Panc1 (cell line): ENCODE results near the gene ERI2. TPM values are rescaled to one million over a fixed set of nuclear protein-coding genes. Genes with fewer than 3 reads are reported as not detected.

Source experiments
- ATAC-seq: fragments of 200-7000 bp; cut with Tn5 transposase; 2 replicates; pipeline ENCODE4 v1.9.1; 2020; ENCODE audit warnings: mild to moderate bottlenecking, moderate library complexity
- BruUV-seq: library from RNA; stranded (reverse); fragments of 400-500 nt; replicated peaks from 2 replicates; lab custom pipeline; 2021; lab: Mats Ljungman, UMichigan
- CTCF ChIA-PET: fragments of 300-600 bp; sonication (Branson Sonifier 250); formaldehyde crosslinking; loops from one replicate; lab custom pipeline; 2022; ENCODE audit warnings: antibody characterized with exemption; lab: Charles Lee
- POLR2A ChIA-PET: fragments of 300-600 bp; sonication (Branson Sonifier 250); formaldehyde crosslinking; loops from one replicate; lab custom pipeline; 2022; ENCODE audit warnings: antibody characterized with exemption; lab: Charles Lee
- DNase-seq: peaks from one replicate; pipeline ENCODE4 v3.0.0-alpha.2; 2010; ENCODE audit warnings: low read depth, low spot score
- H3K27ac ChIP-seq: 2 replicates; pipeline ENCODE4 v1.5.1; 2011; ENCODE audit warnings: mild to moderate bottlenecking, low read length, inconsistent platforms
- H3K27me3 ChIP-seq: fragments of 200-500 bp; sonication (Bioruptor generic); 2 replicates; pipeline ENCODE4 v1.6.0; 2014; ENCODE audit warnings: low read length, inconsistent platforms; ENCODE audit not compliant: control insufficient read depth, insufficient read depth
- H3K36me3 ChIP-seq: fragments of 200-500 bp; sonication (Bioruptor generic); 2 replicates; pipeline ENCODE4 v1.5.1; 2014; ENCODE audit warnings: inconsistent platforms, mild to moderate bottlenecking, low read length, moderate library complexity; ENCODE audit not compliant: control insufficient read depth, insufficient read depth
- H3K4me1 ChIP-seq: 2 replicates; pipeline ENCODE4 v1.5.1; 2011; ENCODE audit warnings: inconsistent platforms, mild to moderate bottlenecking, low read length, moderate library complexity; ENCODE audit not compliant: control insufficient read depth, insufficient read depth
- H3K4me3 ChIP-seq, 2 experiments: 2 replicates each; pipeline ENCODE4 v1.5.1; 2011 to 2012; ENCODE audit warnings: low read depth in 2 of 2, low read length in 2 of 2, mild to moderate bottlenecking in 2 of 2, inconsistent platforms in 1 of 2, moderate library complexity in 1 of 2
- H3K9me3 ChIP-seq: fragments of 200-500 bp; sonication (Bioruptor generic); 2 replicates; pipeline ENCODE4 v1.5.1; 2014; ENCODE audit warnings: low read depth, mild to moderate bottlenecking, inconsistent platforms, low read length, moderate library complexity; ENCODE audit not compliant: control insufficient read depth, insufficient read depth
- POLR2AphosphoS5 ChIP-seq: IDR thresholded peaks from 2 replicates; pipeline ENCODE4 v1.6.1; 2012; ENCODE audit warnings: mild to moderate bottlenecking, low read depth, low read length, moderate library complexity
- SIN3A ChIP-seq: IDR thresholded peaks from 2 replicates; pipeline ENCODE4 v1.6.1; 2012; ENCODE audit warnings: low read depth, mild to moderate bottlenecking, low read length, moderate library complexity, borderline replicate concordance; ENCODE audit not compliant: insufficient read depth
- TCF7L2 ChIP-seq: IDR thresholded peaks from 2 replicates; pipeline ENCODE4 v1.6.1; 2011; ENCODE audit warnings: mild to moderate bottlenecking, low read depth, low read length, inconsistent platforms
- in situ Hi-C: cut with HindIII; loops from 2 replicates; pipeline ENCODE4 v1.10.0; 2016; ENCODE audit warnings: low sequenced_read_pairs, low pct_unique_long_range_greater_than_20kb
- intact Hi-C: fragments of 100-400 bp; cut with micrococcal nuclease; formaldehyde crosslinking; loops from one replicate; pipeline ENCODE4 v1.10.0; 2022; ENCODE audit not compliant: unreplicated experiment
- total RNA-seq: library from RNA; stranded (reverse); gene quantifications from one replicate; pipeline ENCODE4 v1.2.1, GENCODE V29; 2021; ENCODE audit not compliant: unreplicated experiment
- TF ChIP-seq, protein P1 (sequence below), 2 experiments: IDR thresholded peaks; 2 replicates each; pipeline ENCODE4 v1.6.1; 2011 to 2012; ENCODE audit warnings: low read depth in 2 of 2, control low read depth in 1 of 2, low read length in 1 of 2, mild to moderate bottlenecking in 1 of 2, moderate library complexity in 1 of 2; ENCODE audit not compliant: insufficient read depth in 1 of 2
- TF ChIP-seq, protein P2 (sequence below): fragments of 450-650 bp; IDR thresholded peaks from 2 replicates; pipeline ENCODE4 v1.5.1; 2017; ENCODE audit warnings: mild to moderate bottlenecking

The ERI2 gene
- total RNA-seq, 1 experiment from 2014 or later: 20.4 TPM

- Histone ChIP-seq H3K27ac (no peak overlapping the region), H3K27me3 (no peaks in the 10 kb centered on the region), H3K36me3 (peaks cover 31% of the 10 kb centered on the region), H3K4me3 (no peak overlapping the region), H3K4me1 (no peaks in the 10 kb centered on the region), H3K9me3 (no peaks in the 10 kb centered on the region)
- DNase-seq (no peak), ATAC-seq (no peak)
- POLR2A ChIA-PET: no interaction called here
- in situ Hi-C loops (no loop called here), intact Hi-C loops (no loop called here)
- no peak for TF ChIP-seq POLR2AphosphoS5
- TF ChIP-seq, protein P1, sequence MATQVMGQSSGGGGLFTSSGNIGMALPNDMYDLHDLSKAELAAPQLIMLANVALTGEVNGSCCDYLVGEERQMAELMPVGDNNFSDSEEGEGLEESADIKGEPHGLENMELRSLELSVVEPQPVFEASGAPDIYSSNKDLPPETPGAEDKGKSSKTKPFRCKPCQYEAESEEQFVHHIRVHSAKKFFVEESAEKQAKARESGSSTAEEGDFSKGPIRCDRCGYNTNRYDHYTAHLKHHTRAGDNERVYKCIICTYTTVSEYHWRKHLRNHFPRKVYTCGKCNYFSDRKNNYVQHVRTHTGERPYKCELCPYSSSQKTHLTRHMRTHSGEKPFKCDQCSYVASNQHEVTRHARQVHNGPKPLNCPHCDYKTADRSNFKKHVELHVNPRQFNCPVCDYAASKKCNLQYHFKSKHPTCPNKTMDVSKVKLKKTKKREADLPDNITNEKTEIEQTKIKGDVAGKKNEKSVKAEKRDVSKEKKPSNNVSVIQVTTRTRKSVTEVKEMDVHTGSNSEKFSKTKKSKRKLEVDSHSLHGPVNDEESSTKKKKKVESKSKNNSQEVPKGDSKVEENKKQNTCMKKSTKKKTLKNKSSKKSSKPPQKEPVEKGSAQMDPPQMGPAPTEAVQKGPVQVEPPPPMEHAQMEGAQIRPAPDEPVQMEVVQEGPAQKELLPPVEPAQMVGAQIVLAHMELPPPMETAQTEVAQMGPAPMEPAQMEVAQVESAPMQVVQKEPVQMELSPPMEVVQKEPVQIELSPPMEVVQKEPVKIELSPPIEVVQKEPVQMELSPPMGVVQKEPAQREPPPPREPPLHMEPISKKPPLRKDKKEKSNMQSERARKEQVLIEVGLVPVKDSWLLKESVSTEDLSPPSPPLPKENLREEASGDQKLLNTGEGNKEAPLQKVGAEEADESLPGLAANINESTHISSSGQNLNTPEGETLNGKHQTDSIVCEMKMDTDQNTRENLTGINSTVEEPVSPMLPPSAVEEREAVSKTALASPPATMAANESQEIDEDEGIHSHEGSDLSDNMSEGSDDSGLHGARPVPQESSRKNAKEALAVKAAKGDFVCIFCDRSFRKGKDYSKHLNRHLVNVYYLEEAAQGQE (IDR thresholded peaks at IDR 0.05; ENCODE audit: insufficient read depth in 1 of 2, low read depth in 2 of 2, low read length in 1 of 2): no peak
- TF ChIP-seq TCF7L2: no peak
- TF ChIP-seq, protein P2, sequence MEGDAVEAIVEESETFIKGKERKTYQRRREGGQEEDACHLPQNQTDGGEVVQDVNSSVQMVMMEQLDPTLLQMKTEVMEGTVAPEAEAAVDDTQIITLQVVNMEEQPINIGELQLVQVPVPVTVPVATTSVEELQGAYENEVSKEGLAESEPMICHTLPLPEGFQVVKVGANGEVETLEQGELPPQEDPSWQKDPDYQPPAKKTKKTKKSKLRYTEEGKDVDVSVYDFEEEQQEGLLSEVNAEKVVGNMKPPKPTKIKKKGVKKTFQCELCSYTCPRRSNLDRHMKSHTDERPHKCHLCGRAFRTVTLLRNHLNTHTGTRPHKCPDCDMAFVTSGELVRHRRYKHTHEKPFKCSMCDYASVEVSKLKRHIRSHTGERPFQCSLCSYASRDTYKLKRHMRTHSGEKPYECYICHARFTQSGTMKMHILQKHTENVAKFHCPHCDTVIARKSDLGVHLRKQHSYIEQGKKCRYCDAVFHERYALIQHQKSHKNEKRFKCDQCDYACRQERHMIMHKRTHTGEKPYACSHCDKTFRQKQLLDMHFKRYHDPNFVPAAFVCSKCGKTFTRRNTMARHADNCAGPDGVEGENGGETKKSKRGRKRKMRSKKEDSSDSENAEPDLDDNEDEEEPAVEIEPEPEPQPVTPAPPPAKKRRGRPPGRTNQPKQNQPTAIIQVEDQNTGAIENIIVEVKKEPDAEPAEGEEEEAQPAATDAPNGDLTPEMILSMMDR: no peak
- TF ChIP-seq SIN3A: no peak
- CTCF ChIA-PET: no interaction called here
- BruUV-seq: no TSS peak
Observed at GRCh38 chr16:20826039-20826566, 19.8 kb upstream of the ERI2 start.

- Histone ChIP-seq H3K4me3 (no peak overlapping the region), H3K4me1 (no peaks in the 10 kb centered on the region), H3K27ac (no peak overlapping the region), H3K27me3 (no peaks in the 10 kb centered on the region), H3K9me3 (no peaks in the 10 kb centered on the region), H3K36me3 (peaks cover 28% of the 10 kb centered on the region)
- CTCF ChIA-PET: no interaction called here
- intact Hi-C loops: no loop called here
- no TSS peak for BruUV-seq
- DNase-seq (no peak), ATAC-seq (no peak)
- TF ChIP-seq, protein P1 (IDR thresholded peaks at IDR 0.05; ENCODE audit: insufficient read depth in 1 of 2, low read depth in 2 of 2, low read length in 1 of 2): no peak
- TF ChIP-seq, protein P2: no peak
- TF ChIP-seq SIN3A: no peak
- TF ChIP-seq POLR2AphosphoS5: no peak
- no peak for TF ChIP-seq TCF7L2
- in situ Hi-C loops: no loop called here
- POLR2A ChIA-PET: no interaction called here
Observed at GRCh38 chr16:20822521-20823325, 16.5 kb upstream of the ERI2 start.
